Measurements from ENCODE around the gene PPP1R13L.

Gene PPP1R13L

GRCh38 chr19:45405435-45406225, 761 bp upstream of the PPP1R13L start:
- DNase-seq: peak; percentile 82

GRCh38 chr19:45403781-45404556, 900 bp downstream of the PPP1R13L start:
- DNase-seq: peak; percentile 62

- no peak for DNase-seq
Observed at GRCh38 chr19:45403272-45403671, 1.6 kb downstream of the PPP1R13L start.

GRCh38 chr19:45402298-45403061, 2.4 kb downstream of the PPP1R13L start:
- no peak for DNase-seq

GRCh38 chr19:45401815-45402214, 3.1 kb downstream of the PPP1R13L start:
- DNase-seq: no peak

- no peak for DNase-seq
Observed at GRCh38 chr19:45400192-45400591, 4.7 kb downstream of the PPP1R13L start.

- no peak for DNase-seq
Observed at GRCh38 chr19:45395821-45396617, 8.8 kb downstream of the PPP1R13L start.

- DNase-seq: no peak
Observed at GRCh38 chr19:45391871-45392665, 12.8 kb downstream of the PPP1R13L start.

GRCh38 chr19:45391346-45391745, 13.5 kb downstream of the PPP1R13L start:
- DNase-seq: no peak

GRCh38 chr19:45385392-45386221, 19.3 kb downstream of the PPP1R13L start:
- DNase-seq: no peak

GRCh38 chr19:45382426-45382825, 22.4 kb downstream of the PPP1R13L start:
- no peak for DNase-seq

GRCh38 chr19:45380107-45380506, 24.8 kb downstream of the PPP1R13L start:
- DNase-seq: no peak

- DNase-seq: no peak
Observed at GRCh38 chr19:45376045-45376724, 28.7 kb downstream of the PPP1R13L start.

- DNase-seq: peak; percentile 99
Observed at GRCh38 chr19:45370410-45371204, 34.3 kb downstream of the PPP1R13L start, which contains the start of gene ERCC2. TSS of gene ERCC2 (minus strand) at chr19:45370573. CDS start at chr19:45370540, 33 bp downstream.

GRCh38 chr19:45368737-45369340, 36.0 kb downstream of the PPP1R13L start:
- no peak for DNase-seq

GRCh38 chr19:45368127-45368526, 36.7 kb downstream of the PPP1R13L start:
- DNase-seq: no peak

- DNase-seq: no peak
Observed at GRCh38 chr19:45364696-45365095, 40.2 kb downstream of the PPP1R13L start.

GRCh38 chr19:45363861-45364459, 40.9 kb downstream of the PPP1R13L start:
- no peak for DNase-seq
